DMS 273 (cell line): ENCODE measurements around the gene OTOP3.
"Not testable (repeated sequence)": the region's sequence is repeated elsewhere in the genome, so short reads cannot be mapped to it uniquely, and the experiment has no call there.

Experiments
- DNase-seq: peaks from one replicate; lab custom pipeline; 2025; ENCODE audit not compliant: unreplicated experiment; lab: John Stamatoyannopoulos, UW

Gene OTOP3

DNA sequence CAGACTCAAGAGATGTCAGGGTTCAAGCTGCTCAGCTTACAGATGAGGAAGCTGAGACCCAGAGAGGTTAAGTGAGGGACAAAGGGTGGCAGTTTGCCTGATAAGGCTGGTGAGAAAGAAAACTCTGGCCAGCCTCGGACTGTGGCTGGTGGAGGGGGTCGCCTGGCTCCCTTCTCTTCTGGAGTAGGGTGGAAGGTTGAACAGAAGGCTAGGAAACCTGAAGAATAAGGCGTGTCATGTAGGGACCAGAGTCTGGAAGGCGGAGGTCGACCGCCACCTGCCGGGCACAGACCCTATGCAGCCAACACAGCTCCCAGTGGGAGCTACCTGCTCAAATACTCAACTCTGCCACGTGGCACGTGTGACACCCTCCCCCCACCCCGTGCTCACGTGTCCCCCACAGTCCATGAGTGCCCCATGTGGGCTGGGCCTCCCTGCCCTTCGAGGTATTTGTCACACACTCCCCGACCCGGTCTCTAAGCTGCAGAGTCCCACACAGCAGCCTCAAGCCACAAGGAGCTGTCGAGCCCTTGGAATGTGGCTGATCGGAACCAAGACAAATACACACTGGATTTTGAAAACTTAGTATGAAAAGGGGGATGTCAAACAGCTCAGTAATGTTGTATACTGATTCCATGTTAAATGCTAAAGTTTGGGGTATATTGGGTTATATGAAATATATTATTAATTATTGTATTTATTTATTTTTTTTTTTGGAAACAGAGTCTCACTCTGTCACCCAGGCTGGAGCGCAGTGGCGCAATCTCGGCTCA is 25.1 kb downstream of the OTOP3 start:
- DNase-seq: peak; percentile 88

- DNase-seq: peak; percentile 95
Measured at GRCh38 chr17:74961657-74962350, 26.1 kb downstream of the OTOP3 start.

GRCh38 chr17:74962622-74963394 is 27.1 kb downstream of the OTOP3 start:
- DNase-seq: peak; percentile 42

DNA sequence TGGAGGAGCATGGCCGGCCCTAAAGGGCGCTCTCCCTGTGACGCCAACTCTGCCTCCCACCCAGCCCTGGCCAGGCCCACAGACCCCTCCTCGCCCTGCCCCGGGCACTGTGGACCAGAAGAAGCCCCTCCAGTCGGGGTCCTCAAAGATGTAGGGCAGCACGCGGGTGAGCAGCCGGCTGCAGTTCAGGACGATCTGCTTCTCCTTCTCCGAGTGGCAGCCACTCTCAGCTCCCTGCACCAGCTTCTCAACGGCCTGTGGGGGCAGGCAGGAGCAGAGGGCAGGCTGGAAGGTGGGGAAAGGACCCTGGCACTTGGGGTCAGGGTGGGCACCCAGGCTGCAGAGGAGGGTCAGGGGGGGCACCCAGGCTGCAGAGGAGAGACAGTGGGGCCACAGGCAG is 28.0 kb downstream of the OTOP3 start:
- peak; percentile 47 for DNase-seq

DNA sequence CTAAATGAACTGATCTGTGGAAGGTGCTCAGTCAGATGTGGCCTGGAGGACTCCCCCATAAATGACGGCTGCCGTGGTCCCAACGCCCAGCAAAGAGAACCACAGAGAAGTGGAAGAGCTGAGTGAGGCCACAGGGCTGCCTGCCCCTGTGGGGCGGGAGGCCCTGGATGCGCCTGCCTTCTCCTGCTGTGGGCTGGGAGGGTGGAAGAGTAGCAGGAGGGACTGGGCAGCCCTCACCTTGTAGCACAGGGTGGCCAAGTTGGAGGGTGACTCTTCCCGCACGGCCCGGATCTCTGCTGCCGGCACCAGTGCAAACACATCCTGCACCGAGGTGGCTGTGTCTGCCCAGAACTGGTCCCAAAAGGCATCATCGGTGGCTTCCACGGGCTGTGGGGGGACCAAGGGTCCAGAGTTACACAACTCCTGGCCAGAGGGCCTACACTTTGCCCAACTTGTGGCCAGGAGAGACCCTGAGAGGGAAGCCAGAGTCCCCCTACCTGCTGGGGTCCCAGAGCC is 28.6 kb downstream of the OTOP3 start:
- DNase-seq: no peak

GRCh38 chr17:74964988-74965622 is 29.4 kb downstream of the OTOP3 start:
- DNase-seq: no peak

DNA sequence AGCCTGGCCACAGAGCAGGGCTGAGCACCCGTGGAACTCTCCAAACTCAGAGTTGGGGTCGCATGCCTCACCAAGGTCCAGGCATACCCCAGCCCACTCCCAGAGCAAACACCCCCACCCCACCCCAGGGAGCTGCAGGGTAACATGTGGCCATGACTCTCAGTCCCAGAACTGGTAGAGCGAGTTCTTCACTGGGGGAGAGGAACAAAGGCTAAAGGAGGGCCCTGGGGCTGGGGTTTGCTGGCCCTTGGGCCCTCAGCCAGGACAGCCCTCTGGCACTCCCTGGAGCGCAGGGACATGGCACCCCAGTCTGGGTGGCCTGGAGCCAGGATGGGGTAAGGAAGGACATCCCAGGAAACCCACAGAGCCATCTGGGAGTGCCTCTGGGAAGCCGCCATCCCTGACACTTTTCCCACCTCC is 32.7 kb downstream of the OTOP3 start:
- DNase-seq: no peak

GRCh38 chr17:74969501-74969900 is 33.8 kb downstream of the OTOP3 start:
- DNase-seq: not testable (repeated sequence)

DNA sequence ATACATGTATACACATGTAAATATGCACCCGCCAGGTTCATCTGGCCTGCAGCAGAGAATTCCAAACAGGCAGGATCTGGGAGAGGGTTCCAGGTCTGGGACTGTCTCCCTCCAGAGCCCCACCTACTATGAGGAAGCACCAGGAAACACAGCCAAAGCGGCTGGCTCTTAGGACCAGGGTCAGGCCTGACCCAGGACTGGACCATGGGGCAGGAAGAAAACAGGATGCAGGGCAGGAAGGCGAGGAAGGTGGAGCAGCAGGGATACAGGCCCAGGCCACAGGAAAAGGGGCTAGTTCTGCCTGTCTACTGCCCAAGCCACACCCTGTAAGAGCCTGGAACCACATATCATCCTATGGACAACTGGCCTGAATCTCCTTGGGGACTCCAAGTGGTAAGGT is 34.7 kb downstream of the OTOP3 start:
- DNase-seq: no peak

- no peak for DNase-seq
Measured at GRCh38 chr17:74971069-74971841, 35.6 kb downstream of the OTOP3 start.

DNA sequence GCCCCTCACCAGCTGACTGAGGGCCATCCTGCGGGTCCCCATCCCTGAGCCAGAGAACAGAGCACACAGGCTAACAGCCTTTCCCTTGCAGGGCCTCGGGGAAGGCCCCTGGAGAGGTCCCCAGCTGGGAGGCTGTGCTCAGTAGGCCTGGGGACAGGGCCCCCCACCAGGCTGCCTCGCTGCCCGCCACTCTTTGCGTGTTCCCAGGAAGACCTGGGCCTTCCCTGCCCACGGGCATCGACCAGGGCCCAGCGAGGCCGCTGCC is 36.1 kb downstream of the OTOP3 start:
- DNase-seq: no peak

GRCh38 chr17:74972107-74972972 is 36.6 kb downstream of the OTOP3 start, which contains the start of gene HID1:
TSS of gene HID1 (minus strand) at chr17:74972759. CDS start at chr17:74972656, 103 bp downstream.
- DNase-seq: peak; percentile 79

- DNase-seq: no peak
Measured at GRCh38 chr17:74972973-74973328, 37.3 kb downstream of the OTOP3 start.

DNA sequence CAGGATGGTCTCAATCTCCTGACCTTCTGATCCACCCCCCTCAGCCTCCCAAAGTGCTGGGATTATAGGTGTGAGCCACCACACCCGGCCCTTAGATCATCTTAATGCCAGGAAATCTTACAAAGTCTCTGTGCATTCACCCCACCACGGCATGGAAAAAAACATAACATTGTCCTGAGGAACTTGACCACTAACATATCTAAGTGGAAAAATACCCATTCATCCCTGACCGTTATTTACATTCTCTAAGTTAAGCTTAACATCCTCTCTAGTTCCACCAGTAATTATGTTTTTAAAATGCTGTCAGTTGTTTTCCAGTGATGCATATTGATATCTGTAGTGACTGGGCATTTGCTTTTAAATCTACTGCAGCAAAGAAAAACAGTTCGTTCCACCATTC is 40.2 kb downstream of the OTOP3 start:
- no peak for DNase-seq

DNA sequence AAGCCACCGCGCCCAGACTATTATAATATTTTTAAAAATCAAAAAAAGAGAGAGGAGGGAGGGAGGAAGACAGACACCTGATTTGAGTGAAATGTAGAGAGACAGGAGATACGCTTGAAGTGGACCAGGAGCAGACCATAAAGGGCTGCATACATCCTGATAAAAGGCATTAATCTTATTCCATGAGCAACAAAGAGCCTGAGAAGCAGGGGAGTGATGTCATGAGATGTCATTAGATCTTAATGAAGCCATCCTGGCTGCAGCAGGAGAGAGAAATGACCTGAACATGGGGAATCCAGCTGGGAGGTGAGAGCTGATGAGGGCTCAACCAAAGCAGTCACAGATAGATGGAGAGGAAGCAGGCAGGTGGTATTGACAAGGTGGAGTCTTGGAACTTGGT is 42.1 kb downstream of the OTOP3 start:
- no peak for DNase-seq

- DNase-seq: no peak
Measured at GRCh38 chr17:74978240-74978639, 42.5 kb downstream of the OTOP3 start.

GRCh38 chr17:74979408-74980146 is 43.9 kb downstream of the OTOP3 start:
- no peak for DNase-seq

DNA sequence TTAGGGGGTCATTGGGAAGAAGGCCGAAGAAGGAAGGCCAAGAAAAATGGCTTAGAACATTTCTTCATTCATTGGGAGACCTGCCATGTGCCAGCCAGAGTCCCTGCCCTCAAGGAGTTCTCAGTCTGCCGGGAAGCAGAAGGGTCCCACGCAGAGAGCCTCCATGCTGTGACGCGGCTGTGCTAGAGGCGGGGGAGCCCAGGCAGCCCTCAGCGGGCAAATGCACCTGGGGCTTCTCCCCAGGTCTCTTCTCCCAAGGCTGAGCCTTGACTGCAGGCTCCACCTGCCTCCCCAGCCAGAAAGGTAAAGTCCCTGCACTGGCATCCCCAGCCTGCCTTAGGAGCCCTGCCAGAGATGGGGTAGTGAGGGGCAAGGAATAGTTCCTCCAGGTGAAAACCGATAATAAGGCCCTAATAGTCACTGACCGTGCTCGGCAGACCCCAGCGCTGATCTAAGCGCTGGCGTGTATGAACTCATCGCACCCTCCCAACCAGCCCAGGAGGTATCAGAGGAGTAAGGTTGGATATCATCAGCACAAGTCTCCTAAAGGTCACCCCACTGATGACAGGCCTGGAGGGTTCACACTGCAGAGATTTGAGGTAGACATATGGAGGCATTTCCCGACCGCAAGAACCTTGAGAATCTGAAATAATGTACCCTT is 45.8 kb downstream of the OTOP3 start:
- DNase-seq: no peak
